HCT116 (cell line): ENCODE data around the gene RABGGTA. TPM values are rescaled to one million over a fixed set of nuclear protein-coding genes. Genes with fewer than 3 reads are reported as not detected.

Experiments used
- ATAC-seq: fragments of 200-7000 bp; cut with Tn5 transposase; 2 replicates; pipeline ENCODE4 v1.9.1; 2020; ENCODE audit warnings: mild to moderate bottlenecking, moderate library complexity
- BruUV-seq: library from RNA; stranded (reverse); fragments of 400-500 nt; replicated peaks from 2 replicates; lab custom pipeline; 2021; lab: Mats Ljungman, UMichigan
- CTCF ChIA-PET: fragments of 300-600 bp; sonication (Branson Sonifier 250); formaldehyde crosslinking; loops from one replicate; lab custom pipeline; 2021; ENCODE audit warnings: antibody characterized with exemption; lab: Charles Lee
- POLR2A ChIA-PET: fragments of 300-600, 350-600 bp; sonication (Branson Sonifier 250); formaldehyde crosslinking; loops from one replicate; lab custom pipeline; 2021; ENCODE audit warnings: antibody characterized with exemption; lab: Charles Lee
- RAD21 ChIA-PET, 2 experiments: fragments of 300-600 bp; sonication (Branson Sonifier 250); formaldehyde crosslinking; loops; one replicate each; lab custom pipeline; 2023; ENCODE audit warnings: low total read pairs in 2 of 2; ENCODE audit not compliant: uncharacterized antibody in 2 of 2, unreplicated experiment in 2 of 2, low non-redundant PET in 1 of 2; lab: Charles Lee
- DNase-seq: peaks from one replicate; pipeline ENCODE4 v3.0.0-alpha.2; 2010; ENCODE audit warnings: low read depth, low spot score
- H2AFZ ChIP-seq: fragments of 200-600 bp; shearing (Covaris generic), sonication (generic); 2 replicates; pipeline ENCODE4 v1.6.1; 2017; ENCODE audit warnings: low read depth, mixed run types, mixed read lengths, antibody characterized with exemption, low read length; ENCODE audit not compliant: poor library complexity, severe bottlenecking
- H3K27ac ChIP-seq: 2 replicates; pipeline ENCODE4 v1.5.1; 2012; ENCODE audit warnings: low read depth, low read length
- H3K27me3 ChIP-seq: fragments of 200-600 bp; sonication (generic); 2 replicates; pipeline ENCODE4 v1.6.1; 2016; ENCODE audit warnings: mixed run types, low read length, mixed read lengths; ENCODE audit not compliant: insufficient read depth
- H3K36me3 ChIP-seq, 2 experiments: fragments of 200-500 bp in 1 of 2; fragments of 200-600 bp in 1 of 2; sonication (Bioruptor generic) in 1 of 2; sonication (generic) in 1 of 2; 2 replicates each; pipeline versions ENCODE4 v1.5.1 to v1.6.1; 2014 to 2016; ENCODE audit warnings: low read length in 2 of 2, inconsistent platforms in 1 of 2, mixed read lengths in 1 of 2, mixed run types in 1 of 2; ENCODE audit not compliant: insufficient read depth in 2 of 2, control insufficient read depth in 1 of 2
- H3K4me1 ChIP-seq, 2 experiments: fragments of 200-600 bp in 1 of 2; sonication (generic) in 1 of 2; 2 replicates each; pipeline versions ENCODE4 v1.5.1 to v1.6.1; 2012 to 2017; ENCODE audit warnings: low read length in 2 of 2, inconsistent platforms in 1 of 2, mild to moderate bottlenecking in 1 of 2, mixed read lengths in 1 of 2, mixed run types in 1 of 2, moderate library complexity in 1 of 2; ENCODE audit not compliant: insufficient read depth in 2 of 2, control insufficient read depth in 1 of 2
- H3K4me2 ChIP-seq: fragments of 200-600 bp; sonication (generic); 2 replicates; pipeline ENCODE4 v1.6.1; 2017; ENCODE audit warnings: mixed run types, low read length, mixed read lengths
- H3K4me3 ChIP-seq, 2 experiments: fragments of 200-600 bp in 1 of 2; sonication (generic) in 1 of 2; replicated peaks in 1 of 2; 2 replicates each; pipeline ENCODE4 v1.5.1; 2011 to 2016; ENCODE audit warnings: low read length in 2 of 2, control low read depth in 1 of 2, low read depth in 1 of 2, mild to moderate bottlenecking in 1 of 2, mixed read lengths in 1 of 2, mixed run types in 1 of 2
- H3K79me2 ChIP-seq: fragments of 200-600 bp; sonication (generic); 2 replicates; pipeline ENCODE4 v1.6.1; 2017; ENCODE audit warnings: mild to moderate bottlenecking, mixed run types, low read length, moderate library complexity, mixed read lengths; ENCODE audit not compliant: insufficient read depth
- H3K9ac ChIP-seq: fragments of 200-600 bp; sonication (generic); 2 replicates; pipeline ENCODE4 v1.6.1; 2016; ENCODE audit warnings: low read length, mixed read lengths
- H3K9me2 ChIP-seq: fragments of 200-600 bp; sonication (generic), shearing (Covaris generic); 2 replicates; pipeline ENCODE4 v1.6.1; 2017; ENCODE audit warnings: mixed run types, mild to moderate bottlenecking, moderate library complexity; ENCODE audit not compliant: insufficient read depth
- H3K9me3 ChIP-seq, 2 experiments: fragments of 200-500 bp in 1 of 2; fragments of 200-600 bp in 1 of 2; sonication (Bioruptor generic) in 1 of 2; sonication (generic) in 1 of 2; 2 replicates each; pipeline ENCODE4 v1.6.1; 2014 to 2017; ENCODE audit warnings: low read length in 2 of 2, mixed read lengths in 2 of 2, inconsistent platforms in 1 of 2, low read depth in 1 of 2, mild to moderate bottlenecking in 1 of 2, mixed run types in 1 of 2, moderate library complexity in 1 of 2; ENCODE audit not compliant: control insufficient read depth in 1 of 2, insufficient read depth in 1 of 2
- H4K20me1 ChIP-seq: fragments of 200-600 bp; sonication (generic), shearing (Covaris generic); 2 replicates; pipeline ENCODE4 v1.6.1; 2017; ENCODE audit warnings: mixed run types, mild to moderate bottlenecking, moderate library complexity; ENCODE audit not compliant: insufficient read depth
- CEBPB ChIP-seq: IDR thresholded peaks from 2 replicates; pipeline ENCODE4 v1.6.1; 2012; ENCODE audit warnings: low read depth
- FOSL1 ChIP-seq: IDR thresholded peaks from 2 replicates; pipeline ENCODE4 v1.6.1; 2012; ENCODE audit warnings: low read depth
- POLR2AphosphoS5 ChIP-seq: IDR thresholded peaks from 2 replicates; pipeline ENCODE4 v1.6.1; 2011; ENCODE audit warnings: mild to moderate bottlenecking, low read depth, low read length, moderate library complexity
- SP1 ChIP-seq: IDR thresholded peaks from 2 replicates; pipeline ENCODE4 v1.6.1; 2012; ENCODE audit warnings: low read depth
- TCF7L2 ChIP-seq: IDR thresholded peaks from 2 replicates; pipeline ENCODE4 v1.7.0; 2011; ENCODE audit warnings: borderline replicate concordance, inconsistent platforms; ENCODE audit not compliant: insufficient read depth, insufficient read length; ENCODE audit errors: extremely low read depth
- ZFX ChIP-seq: fragments of 450-650 bp; IDR thresholded peaks from 2 replicates; pipeline ENCODE4 v1.6.1; 2017
- intact Hi-C: fragments of 100-400 bp; cut with micrococcal nuclease; formaldehyde crosslinking; loops from 2 replicates; pipeline ENCODE4 v1.10.0; 2022
- total RNA-seq: library from RNA; stranded (reverse); gene quantifications from one replicate; pipeline ENCODE4 v1.2.1, GENCODE V29; 2021; ENCODE audit not compliant: unreplicated experiment
- TF ChIP-seq, protein P1 (sequence below): IDR thresholded peaks from 2 replicates; pipeline ENCODE4 v1.6.1; 2012; ENCODE audit warnings: low read depth
- TF ChIP-seq, protein P2 (sequence below), 3 experiments: fragments of 200-600 bp in 1 of 3; sonication (generic) in 1 of 3; IDR thresholded peaks in 2 of 3; conservative IDR thresholded peaks in 1 of 3; 2 replicates each; pipeline ENCODE4 v1.5.1; 2012 to 2017; ENCODE audit warnings: low read depth in 2 of 3, low read length in 2 of 3, antibody characterized with exemption in 1 of 3, borderline replicate concordance in 1 of 3, control low read depth in 1 of 3, mild to moderate bottlenecking in 1 of 3, mixed read lengths in 1 of 3, mixed run types in 1 of 3, moderate library complexity in 1 of 3; ENCODE audit not compliant: insufficient read depth in 1 of 3
- TF ChIP-seq, protein P3 (sequence below): IDR thresholded peaks from 2 replicates; pipeline ENCODE4 v1.6.1; 2012
- TF ChIP-seq, protein P4 (sequence below): IDR thresholded peaks from 2 replicates; pipeline ENCODE4 v1.6.1; 2012

Gene RABGGTA
- total RNA-seq, 1 experiment from 2014 or later: 40.8 TPM

DNA sequence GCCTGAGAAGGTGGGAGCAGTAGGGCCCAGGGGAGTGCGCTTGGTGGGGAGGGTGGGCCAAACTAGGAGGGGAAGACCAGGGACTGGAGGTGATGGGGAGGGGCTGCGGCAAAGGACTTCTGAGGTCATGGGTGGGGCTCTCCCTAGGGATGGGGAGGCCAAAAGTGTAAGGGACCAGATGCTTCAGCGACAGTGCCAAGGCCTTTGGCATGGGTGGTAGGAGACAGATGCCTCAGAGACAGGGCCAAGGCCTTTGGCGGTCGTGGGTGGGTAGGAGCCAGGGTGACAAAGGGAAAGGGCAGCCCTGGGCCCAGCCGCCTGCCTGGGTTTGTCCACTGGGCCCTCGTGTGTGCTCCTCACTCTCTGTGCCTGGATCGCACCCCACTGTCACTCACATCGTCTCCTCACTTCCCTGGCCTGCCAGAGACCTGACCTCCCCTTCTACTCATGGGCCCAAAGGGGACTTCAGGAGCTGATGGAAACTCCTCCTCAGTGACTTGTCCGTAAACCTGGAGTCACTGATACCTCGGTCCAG is 13.2 kb upstream of the RABGGTA start:
- Histone ChIP-seq H3K27me3 (no peaks in the 10 kb centered on the region), H3K4me2 (no peak overlapping the region)
- TF ChIP-seq POLR2AphosphoS5 (no peak), CEBPB (no peak)
- TF ChIP-seq, protein P1, sequence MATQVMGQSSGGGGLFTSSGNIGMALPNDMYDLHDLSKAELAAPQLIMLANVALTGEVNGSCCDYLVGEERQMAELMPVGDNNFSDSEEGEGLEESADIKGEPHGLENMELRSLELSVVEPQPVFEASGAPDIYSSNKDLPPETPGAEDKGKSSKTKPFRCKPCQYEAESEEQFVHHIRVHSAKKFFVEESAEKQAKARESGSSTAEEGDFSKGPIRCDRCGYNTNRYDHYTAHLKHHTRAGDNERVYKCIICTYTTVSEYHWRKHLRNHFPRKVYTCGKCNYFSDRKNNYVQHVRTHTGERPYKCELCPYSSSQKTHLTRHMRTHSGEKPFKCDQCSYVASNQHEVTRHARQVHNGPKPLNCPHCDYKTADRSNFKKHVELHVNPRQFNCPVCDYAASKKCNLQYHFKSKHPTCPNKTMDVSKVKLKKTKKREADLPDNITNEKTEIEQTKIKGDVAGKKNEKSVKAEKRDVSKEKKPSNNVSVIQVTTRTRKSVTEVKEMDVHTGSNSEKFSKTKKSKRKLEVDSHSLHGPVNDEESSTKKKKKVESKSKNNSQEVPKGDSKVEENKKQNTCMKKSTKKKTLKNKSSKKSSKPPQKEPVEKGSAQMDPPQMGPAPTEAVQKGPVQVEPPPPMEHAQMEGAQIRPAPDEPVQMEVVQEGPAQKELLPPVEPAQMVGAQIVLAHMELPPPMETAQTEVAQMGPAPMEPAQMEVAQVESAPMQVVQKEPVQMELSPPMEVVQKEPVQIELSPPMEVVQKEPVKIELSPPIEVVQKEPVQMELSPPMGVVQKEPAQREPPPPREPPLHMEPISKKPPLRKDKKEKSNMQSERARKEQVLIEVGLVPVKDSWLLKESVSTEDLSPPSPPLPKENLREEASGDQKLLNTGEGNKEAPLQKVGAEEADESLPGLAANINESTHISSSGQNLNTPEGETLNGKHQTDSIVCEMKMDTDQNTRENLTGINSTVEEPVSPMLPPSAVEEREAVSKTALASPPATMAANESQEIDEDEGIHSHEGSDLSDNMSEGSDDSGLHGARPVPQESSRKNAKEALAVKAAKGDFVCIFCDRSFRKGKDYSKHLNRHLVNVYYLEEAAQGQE: no peak
- TF ChIP-seq, all 23 proteins: peak for 0
- RAD21 ChIA-PET: no interaction called here
- H3K79me2 ChIP-seq: no peaks in the 10 kb centered on the region
- DNase-seq (no peak), ATAC-seq (no peak)
- H2AFZ ChIP-seq: no peak overlapping the region
- H3K9me3 ChIP-seq: no peaks in the 10 kb centered on the region
- no peaks in the 10 kb centered on the region for H3K4me1 ChIP-seq
- H3K9ac ChIP-seq: no peak overlapping the region
- peaks cover 0 to 3% of the 10 kb centered on the region in 2 experiments; a peak in 1 of 4 replicates for H3K36me3 ChIP-seq
- no TSS peak for BruUV-seq
- intact Hi-C loops: no loop called here
- H3K27ac ChIP-seq: no peak overlapping the region
- no peak overlapping the region for H3K4me3 ChIP-seq
- no peaks in the 10 kb centered on the region for H4K20me1 ChIP-seq
- CTCF ChIA-PET: no interaction called here
- H3K9me2 ChIP-seq: no peaks in the 10 kb centered on the region
- POLR2A ChIA-PET: no interaction called here

DNA sequence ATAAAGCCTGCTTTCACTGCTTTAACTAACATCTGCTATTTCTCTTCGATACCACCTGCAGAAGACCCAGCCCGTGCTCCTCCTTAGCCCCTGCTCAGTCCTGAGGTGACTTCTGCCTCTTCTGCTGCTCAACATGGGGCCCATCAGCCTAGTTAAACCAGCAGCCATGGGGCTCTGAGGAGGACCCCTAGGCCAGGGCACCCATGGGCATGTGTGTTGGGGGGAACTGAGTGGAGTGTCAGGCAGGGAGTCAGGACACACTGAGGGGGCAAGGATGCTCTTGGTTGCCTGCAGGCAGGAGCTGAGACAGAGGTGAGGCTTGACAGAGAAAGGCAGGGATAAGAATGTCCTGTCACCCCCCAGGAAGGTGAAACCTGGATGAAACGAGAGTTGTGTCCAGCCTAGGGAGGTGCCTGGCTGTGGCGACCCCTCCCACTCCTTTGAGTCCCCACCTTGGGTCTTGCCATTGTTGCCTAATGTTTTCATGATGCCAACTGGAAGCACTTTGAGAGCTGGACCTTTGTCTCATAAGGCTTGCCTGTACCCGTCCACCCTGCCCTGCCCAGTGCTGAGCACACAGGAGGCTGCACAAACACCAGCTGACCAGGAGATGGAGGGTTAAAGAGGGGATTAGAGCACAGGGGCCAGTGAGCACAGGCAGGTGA is 12.5 kb upstream of the RABGGTA start:
- no peaks in the 10 kb centered on the region for H3K79me2 ChIP-seq
- ChIA-PET POLR2A (interaction anchor here (0.6 kb wide), 1 partner anchor 42 kb away, joined by 3 read pairs; the partner anchor contains the start of gene TINF2), RAD21 (no interaction called here), CTCF (interaction anchor here (1.2 to 1.3 kb wide), 2 partner anchors 14 to 24 kb away, joined by 4 read pairs; partner anchors contain the start of gene CIDEB)
- no peak overlapping the region for H3K9ac ChIP-seq
- no peaks in the 10 kb centered on the region for H3K9me3 ChIP-seq
- ATAC-seq: no peak
- H2AFZ ChIP-seq: no peak overlapping the region
- no peak overlapping the region for H3K4me2 ChIP-seq
- no peaks in the 10 kb centered on the region for H3K4me1 ChIP-seq
- no peak overlapping the region for H3K4me3 ChIP-seq
- no peak overlapping the region for H3K27ac ChIP-seq
- H3K9me2 ChIP-seq: no peaks in the 10 kb centered on the region
- no peaks in the 10 kb centered on the region for H4K20me1 ChIP-seq
- H3K36me3 ChIP-seq: no peaks in the 10 kb centered on the region
- no TSS peak for BruUV-seq
- intact Hi-C loops: no loop called here
- H3K27me3 ChIP-seq: no peaks in the 10 kb centered on the region
- no peak for DNase-seq
- TF ChIP-seq TCF7L2 (no peak), FOSL1 (no peak), ZFX (no peak), SP1 (no peak)
- TF ChIP-seq, protein P2, sequence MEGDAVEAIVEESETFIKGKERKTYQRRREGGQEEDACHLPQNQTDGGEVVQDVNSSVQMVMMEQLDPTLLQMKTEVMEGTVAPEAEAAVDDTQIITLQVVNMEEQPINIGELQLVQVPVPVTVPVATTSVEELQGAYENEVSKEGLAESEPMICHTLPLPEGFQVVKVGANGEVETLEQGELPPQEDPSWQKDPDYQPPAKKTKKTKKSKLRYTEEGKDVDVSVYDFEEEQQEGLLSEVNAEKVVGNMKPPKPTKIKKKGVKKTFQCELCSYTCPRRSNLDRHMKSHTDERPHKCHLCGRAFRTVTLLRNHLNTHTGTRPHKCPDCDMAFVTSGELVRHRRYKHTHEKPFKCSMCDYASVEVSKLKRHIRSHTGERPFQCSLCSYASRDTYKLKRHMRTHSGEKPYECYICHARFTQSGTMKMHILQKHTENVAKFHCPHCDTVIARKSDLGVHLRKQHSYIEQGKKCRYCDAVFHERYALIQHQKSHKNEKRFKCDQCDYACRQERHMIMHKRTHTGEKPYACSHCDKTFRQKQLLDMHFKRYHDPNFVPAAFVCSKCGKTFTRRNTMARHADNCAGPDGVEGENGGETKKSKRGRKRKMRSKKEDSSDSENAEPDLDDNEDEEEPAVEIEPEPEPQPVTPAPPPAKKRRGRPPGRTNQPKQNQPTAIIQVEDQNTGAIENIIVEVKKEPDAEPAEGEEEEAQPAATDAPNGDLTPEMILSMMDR (IDR thresholded peaks at IDR 0.05 in 2 of 3, conservative IDR thresholded peaks at IDR 0.05 in 1 of 3; ENCODE audit: borderline replicate concordance in 1 of 3, insufficient read depth in 1 of 3, low read depth in 2 of 3, low read length in 2 of 3): no peak
- TF ChIP-seq, protein P3, sequence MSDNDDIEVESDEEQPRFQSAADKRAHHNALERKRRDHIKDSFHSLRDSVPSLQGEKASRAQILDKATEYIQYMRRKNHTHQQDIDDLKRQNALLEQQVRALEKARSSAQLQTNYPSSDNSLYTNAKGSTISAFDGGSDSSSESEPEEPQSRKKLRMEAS: no peak
- TF ChIP-seq, protein P4, sequence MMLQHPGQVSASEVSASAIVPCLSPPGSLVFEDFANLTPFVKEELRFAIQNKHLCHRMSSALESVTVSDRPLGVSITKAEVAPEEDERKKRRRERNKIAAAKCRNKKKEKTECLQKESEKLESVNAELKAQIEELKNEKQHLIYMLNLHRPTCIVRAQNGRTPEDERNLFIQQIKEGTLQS: no peak
